GM12878 (cell line): ENCODE measurements around the gene AKAP9. TPM values are rescaled to one million over a fixed set of nuclear protein-coding genes. Genes with fewer than 3 reads are reported as not detected.
"Not testable (repeated sequence)": the region's sequence is repeated elsewhere in the genome, so short reads cannot be mapped to it uniquely, and the experiment has no call there.

ENCODE experiments used
- ATAC-seq: fragments of 200-7000 bp; cut with Tn5 transposase; 3 replicates; pipeline ENCODE4 v1.9.1; 2020; ENCODE audit warnings: mild to moderate bottlenecking, moderate library complexity
- BruUV-seq: library from RNA; stranded (reverse); fragments of 400-500 nt; replicated peaks from 2 replicates; lab custom pipeline; 2021; lab: Mats Ljungman, UMichigan
- CTCF ChIA-PET: fragments of 300-600 bp; sonication (Branson Sonifier 250); formaldehyde crosslinking; extraction: SDS; loops from one replicate; lab custom pipeline; 2021; ENCODE audit warnings: inconsistent platforms; lab: Yijun Ruan, JAX
- POLR2A ChIA-PET: fragments of 350-600 bp; formaldehyde crosslinking; extraction: SDS; loops from one replicate; lab custom pipeline; 2021; ENCODE audit warnings: inconsistent platforms; lab: Charles Lee
- RAD21 ChIA-PET: fragments of 300-600 bp; sonication (Branson Sonifier 250); formaldehyde crosslinking; loops from one replicate; lab custom pipeline; 2023; ENCODE audit warnings: antibody characterized with exemption; ENCODE audit not compliant: unreplicated experiment; lab: Charles Lee
- SMC1A ChIA-PET: fragments of 300-600 bp; sonication (Branson Sonifier 250); formaldehyde crosslinking; loops from one replicate; lab custom pipeline; 2023; ENCODE audit not compliant: unreplicated experiment, uncharacterized antibody; lab: Charles Lee
- DNase-seq: peaks from one replicate; pipeline ENCODE4 v3.0.0-alpha.2; 2011; ENCODE audit warnings: low read depth, low spot score
- FAIRE-seq: peaks from 3 replicates; lab custom pipeline; 2011; peaks lifted over from hg19 to GRCh38; lab: Jason Lieb, UNC
- H2AFZ ChIP-seq: 2 replicates; pipeline ENCODE4 v1.6.0; 2011; ENCODE audit warnings: low read depth, low read length, control low read depth; ENCODE audit not compliant: control insufficient read depth
- H3K27ac ChIP-seq: 2 replicates; pipeline ENCODE4 v1.5.1; 2011; ENCODE audit warnings: control low read depth; ENCODE audit not compliant: control insufficient read depth, insufficient read depth
- H3K27me3 ChIP-seq, 2 experiments: replicated peaks in 1 of 2; 2 replicates each; pipeline versions ENCODE4 v1.6.0 to v1.6.1; 2011; ENCODE audit warnings: low read length in 1 of 2; ENCODE audit not compliant: control insufficient read depth in 2 of 2, insufficient read depth in 2 of 2
- H3K36me3 ChIP-seq, 2 experiments: 2 replicates each; pipeline ENCODE4 v1.5.1; 2011; ENCODE audit warnings: low read length in 1 of 2; ENCODE audit not compliant: control insufficient read depth in 2 of 2, insufficient read depth in 2 of 2
- H3K4me1 ChIP-seq: 2 replicates; pipeline ENCODE4 v1.6.1; 2011; ENCODE audit warnings: mild to moderate bottlenecking, low read length, moderate library complexity, mixed read lengths; ENCODE audit not compliant: control insufficient read depth, insufficient read depth
- H3K4me2 ChIP-seq: 2 replicates; pipeline ENCODE4 v1.6.0; 2011; ENCODE audit warnings: control low read depth; ENCODE audit not compliant: control insufficient read depth, insufficient read depth
- H3K4me3 ChIP-seq: fragments of 200-600 bp; sonication (generic); 2 replicates; pipeline ENCODE4 v1.5.1; 2016
- H3K79me2 ChIP-seq: 2 replicates; pipeline ENCODE4 v1.6.0; 2011; ENCODE audit warnings: low read length; ENCODE audit not compliant: control insufficient read depth, insufficient read depth
- H3K9ac ChIP-seq: 2 replicates; pipeline ENCODE4 v1.8.0; 2011; ENCODE audit warnings: low read length, control low read depth, mixed read lengths; ENCODE audit not compliant: control insufficient read depth, insufficient read depth
- H3K9me3 ChIP-seq: replicated peaks from 3 replicates; pipeline ENCODE4 v1.5.1; 2011; ENCODE audit warnings: mild to moderate bottlenecking, low read length; ENCODE audit not compliant: control insufficient read depth, insufficient read depth
- H4K20me1 ChIP-seq: 2 replicates; pipeline ENCODE4 v1.6.0; 2011; ENCODE audit not compliant: control insufficient read depth, insufficient read depth
- BACH1 ChIP-seq: fragments of 450-650 bp; IDR thresholded peaks from 2 replicates; pipeline ENCODE4 v1.6.1; 2017; ENCODE audit warnings: mild to moderate bottlenecking, borderline replicate concordance
- FOS ChIP-seq: IDR thresholded peaks from 3 replicates; pipeline ENCODE4 v1.6.1; 2011; ENCODE audit warnings: borderline replicate concordance; ENCODE audit not compliant: insufficient read length; ENCODE audit errors: extremely low read depth
- MLLT1 ChIP-seq: fragments of 450-650 bp; IDR thresholded peaks from 2 replicates; pipeline ENCODE4 v1.6.1; 2016; ENCODE audit warnings: mild to moderate bottlenecking
- NR2C2 ChIP-seq: IDR thresholded peaks from 2 replicates; pipeline ENCODE4 v1.6.1; 2011; ENCODE audit warnings: borderline replicate concordance, low read depth; ENCODE audit not compliant: control insufficient read depth, insufficient read length
- RB1 ChIP-seq: fragments of 450-650 bp; formaldehyde crosslinking; IDR thresholded peaks from 2 replicates; pipeline ENCODE4 v1.6.1; 2017; ENCODE audit warnings: mild to moderate bottlenecking, borderline replicate concordance
- TARDBP ChIP-seq: IDR thresholded peaks from 2 replicates; pipeline ENCODE4 v1.6.1; 2016; ENCODE audit warnings: borderline replicate concordance
- WGBS: methylation state at CpG from one replicate; pipeline ENCODE4 v1.1.6; 2016; ENCODE audit warnings: low lambda C conversion rate; ENCODE audit not compliant: insufficient replicate concordance, insufficient coverage; ENCODE audit errors: missing lambda C conversion rate; 5-methylcytosine and 5-hydroxymethylcytosine counted together
- in situ Hi-C: fragments of 300-500 bp; cut with MboI; formaldehyde crosslinking; loops from 9 replicates; pipeline ENCODE4 v1.14.3; 2018; ENCODE audit warnings: mixed read lengths
- intact Hi-C: fragments of 100-400 bp; cut with micrococcal nuclease; formaldehyde crosslinking; loops from one replicate; pipeline ENCODE4 v1.14.2; 2022; ENCODE audit not compliant: unreplicated experiment
- polyA plus RNA-seq, 11 experiments: library from polyadenylated mRNA; depleted of rRNA in 4 of 11; unstranded in 6 of 11; stranded (reverse) in 5 of 11; fragments of >200 nt; fragmentation: Nextera tagmentation in 4 of 11; fragmentation: Illumina TruSeq in 1 of 11; extraction: Ambion mirVana in 4 of 11; extraction: Trizol in 1 of 11; gene quantifications; 1 replicate in 1 of 11; 2 replicates in 10 of 11; pipeline versions ENCODE4 v1.2.1 to v1.2.3, GENCODE V29; 2011 to 2016; ENCODE audit warnings: inconsistent platforms in 2 of 11, missing spikeins in 2 of 11, low read depth in 1 of 11
- total RNA-seq, 4 experiments: library from RNA; depleted of rRNA in 3 of 4; stranded (reverse); fragments of >200 nt in 3 of 4; fragmentation: Illumina TruSeq in 1 of 4; extraction: Trizol in 1 of 4; gene quantifications; 2 replicates each; pipeline versions ENCODE4 v1.2.1 to v1.2.3, GENCODE V29; 2013 to 2021
- TF ChIP-seq, protein P1 (sequence below): fragments of 450-650 bp; IDR thresholded peaks from 2 replicates; pipeline ENCODE4 v1.6.1; 2017; ENCODE audit warnings: low read depth, mild to moderate bottlenecking, moderate library complexity
- TF ChIP-seq, protein P2 (sequence below): IDR thresholded peaks from 2 replicates; pipeline ENCODE4 v1.6.1; 2011; ENCODE audit warnings: low read depth, low read length, improper control_type of control experiment, borderline replicate concordance
- TF ChIP-seq, protein P3 (sequence below): IDR thresholded peaks from 2 replicates; pipeline ENCODE4 v1.6.1; 2011; ENCODE audit warnings: mild to moderate bottlenecking, low read depth, low read length, moderate library complexity; ENCODE audit not compliant: insufficient replicate concordance
- TF ChIP-seq, protein P4 (sequence below): IDR thresholded peaks from 2 replicates; pipeline ENCODE4 v1.6.1; 2011; ENCODE audit warnings: borderline replicate concordance, low read depth, mild to moderate bottlenecking, moderate library complexity, mixed read lengths, low read length; ENCODE audit not compliant: insufficient read depth; ENCODE audit errors: extremely low read length

The AKAP9 gene
- total and polyA plus RNA-seq, 10 of the 15 experiments (the other 5 are each of a cell fraction or from before 2014, with no cell fraction given), result 21.1 to 62.8 (median 31.6) TPM

GRCh38 chr7:91982352-91982751 lies 41.7 kb downstream of the AKAP9 start:
- H3K4me1 ChIP-seq, H3K27me3 ChIP-seq, H3K27ac ChIP-seq, H3K4me3 ChIP-seq, intact Hi-C loops, POLR2A ChIA-PET, H3K36me3 ChIP-seq, H3K4me2 ChIP-seq, RAD21 ChIA-PET, CTCF ChIA-PET, in situ Hi-C loops, H4K20me1 ChIP-seq, BruUV-seq, ATAC-seq, H3K9ac ChIP-seq, H3K79me2 ChIP-seq, FAIRE-seq, H3K9me3 ChIP-seq, DNase-seq, H2AFZ ChIP-seq: not testable (repeated sequence)
- WGBS, result 96% methylated on average over 4 of the region's 4 CpGs
- SMC1A ChIA-PET, result interaction anchor here (1.2 kb wide), 1 partner anchor 12 kb away, joined by 3 read pairs; no protein-coding TSS in a partner anchor

GRCh38 chr7:91988213-91988612 lies 47.6 kb downstream of the AKAP9 start:
- Histone ChIP-seq H3K4me1 (no peaks in the 10 kb centered on the region), H2AFZ (no peak overlapping the region), H3K9me3 (no peaks in the 10 kb centered on the region), H3K4me2 (no peak overlapping the region), H3K79me2 (no peaks in the 10 kb centered on the region), H3K4me3 (no peak overlapping the region), H3K27ac (no peak overlapping the region), H3K27me3 (no peaks in the 10 kb centered on the region), H3K36me3 (no peaks in the 10 kb centered on the region; a peak in 1 of 4 replicates), H4K20me1 (no peaks in the 10 kb centered on the region), H3K9ac (no peak overlapping the region)
- SMC1A ChIA-PET, result no interaction called here
- ATAC-seq (no peak), DNase-seq (no peak), FAIRE-seq (no peak)
- in situ Hi-C loops, result no loop called here
- CTCF ChIA-PET, result no interaction called here
- BruUV-seq, result no TSS peak
- POLR2A ChIA-PET, result no interaction called here
- RAD21 ChIA-PET, result no interaction called here
- intact Hi-C loops, result no loop called here
- TF ChIP-seq, protein P1, sequence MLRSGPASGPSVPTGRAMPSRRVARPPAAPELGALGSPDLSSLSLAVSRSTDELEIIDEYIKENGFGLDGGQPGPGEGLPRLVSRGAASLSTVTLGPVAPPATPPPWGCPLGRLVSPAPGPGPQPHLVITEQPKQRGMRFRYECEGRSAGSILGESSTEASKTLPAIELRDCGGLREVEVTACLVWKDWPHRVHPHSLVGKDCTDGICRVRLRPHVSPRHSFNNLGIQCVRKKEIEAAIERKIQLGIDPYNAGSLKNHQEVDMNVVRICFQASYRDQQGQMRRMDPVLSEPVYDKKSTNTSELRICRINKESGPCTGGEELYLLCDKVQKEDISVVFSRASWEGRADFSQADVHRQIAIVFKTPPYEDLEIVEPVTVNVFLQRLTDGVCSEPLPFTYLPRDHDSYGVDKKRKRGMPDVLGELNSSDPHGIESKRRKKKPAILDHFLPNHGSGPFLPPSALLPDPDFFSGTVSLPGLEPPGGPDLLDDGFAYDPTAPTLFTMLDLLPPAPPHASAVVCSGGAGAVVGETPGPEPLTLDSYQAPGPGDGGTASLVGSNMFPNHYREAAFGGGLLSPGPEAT, result no peak
- TF ChIP-seq, protein P2, sequence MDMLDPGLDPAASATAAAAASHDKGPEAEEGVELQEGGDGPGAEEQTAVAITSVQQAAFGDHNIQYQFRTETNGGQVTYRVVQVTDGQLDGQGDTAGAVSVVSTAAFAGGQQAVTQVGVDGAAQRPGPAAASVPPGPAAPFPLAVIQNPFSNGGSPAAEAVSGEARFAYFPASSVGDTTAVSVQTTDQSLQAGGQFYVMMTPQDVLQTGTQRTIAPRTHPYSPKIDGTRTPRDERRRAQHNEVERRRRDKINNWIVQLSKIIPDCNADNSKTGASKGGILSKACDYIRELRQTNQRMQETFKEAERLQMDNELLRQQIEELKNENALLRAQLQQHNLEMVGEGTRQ, result no peak
- TF ChIP-seq TARDBP (no peak), BACH1 (no peak), RB1 (no peak), MLLT1 (no peak), FOS (no peak), NR2C2 (no peak)
- TF ChIP-seq, protein P3, sequence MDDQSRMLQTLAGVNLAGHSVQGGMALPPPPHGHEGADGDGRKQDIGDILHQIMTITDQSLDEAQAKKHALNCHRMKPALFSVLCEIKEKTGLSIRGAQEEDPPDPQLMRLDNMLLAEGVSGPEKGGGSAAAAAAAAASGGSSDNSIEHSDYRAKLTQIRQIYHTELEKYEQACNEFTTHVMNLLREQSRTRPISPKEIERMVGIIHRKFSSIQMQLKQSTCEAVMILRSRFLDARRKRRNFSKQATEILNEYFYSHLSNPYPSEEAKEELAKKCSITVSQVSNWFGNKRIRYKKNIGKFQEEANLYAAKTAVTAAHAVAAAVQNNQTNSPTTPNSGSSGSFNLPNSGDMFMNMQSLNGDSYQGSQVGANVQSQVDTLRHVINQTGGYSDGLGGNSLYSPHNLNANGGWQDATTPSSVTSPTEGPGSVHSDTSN, result no peak
- TF ChIP-seq, protein P4, sequence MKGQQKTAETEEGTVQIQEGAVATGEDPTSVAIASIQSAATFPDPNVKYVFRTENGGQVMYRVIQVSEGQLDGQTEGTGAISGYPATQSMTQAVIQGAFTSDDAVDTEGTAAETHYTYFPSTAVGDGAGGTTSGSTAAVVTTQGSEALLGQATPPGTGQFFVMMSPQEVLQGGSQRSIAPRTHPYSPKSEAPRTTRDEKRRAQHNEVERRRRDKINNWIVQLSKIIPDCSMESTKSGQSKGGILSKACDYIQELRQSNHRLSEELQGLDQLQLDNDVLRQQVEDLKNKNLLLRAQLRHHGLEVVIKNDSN, result no peak
